ENCODE results near the gene CPSF2.

The CPSF2 gene

GRCh38 chr14:92154283-92154942, 32.6 kb downstream of the CPSF2 start:
- Histone ChIP-seq H2AFZ (ENCODE audit: insufficient read depth, low read length, poor library complexity) (no peak overlapping the region), H4K8ac (ENCODE audit: low read depth, low read length) (no peak overlapping the region), H3K27ac (ENCODE audit: low read depth, low read length) (no peak overlapping the region), H3K27me3 (ENCODE audit: insufficient read depth, low read length) (no peaks in the 10 kb centered on the region), H3K4me3 (ENCODE audit: low read depth, low read length) (no peak overlapping the region), H3K9ac (ENCODE audit: low read length) (no peak overlapping the region), H4K91ac (ENCODE audit: low read depth, low read length) (no peak overlapping the region), H3K4ac (ENCODE audit: low read depth, low read length) (no peak overlapping the region), H3K4me1 (ENCODE audit: control insufficient read depth in 1 of 2, insufficient read depth in 2 of 2, low read length in 2 of 2) (no peaks in the 10 kb centered on the region), H2BK120ac (ENCODE audit: insufficient read depth, low read length, poor library complexity) (no peak overlapping the region), H3K79me1 (ENCODE audit: low read length) (no peaks in the 10 kb centered on the region), H2BK5ac (ENCODE audit: low read depth, low read length, poor library complexity) (no peak overlapping the region), H3K14ac (ENCODE audit: low read length) (no peak overlapping the region), H3K23ac (ENCODE audit: low read length) (no peak overlapping the region), H4K12ac (ENCODE audit: low read depth, low read length) (no peak overlapping the region), H3K18ac (ENCODE audit: low read length) (no peak overlapping the region), H3K4me2 (ENCODE audit: low read length) (no peak overlapping the region), H2BK12ac (ENCODE audit: low read length) (no peak overlapping the region), H3K79me2 (ENCODE audit: control insufficient read depth, insufficient read depth, low read length, poor library complexity) (no peaks in the 10 kb centered on the region), H2AK5ac (ENCODE audit: low read length) (no peak overlapping the region), H3K36me3 (ENCODE audit: control insufficient read depth in 1 of 2, insufficient read depth in 2 of 2, low read length in 2 of 2) (peaks cover 13 to 27% of the 10 kb centered on the region in 2 experiments), H3K9me3 (ENCODE audit: insufficient read depth, low read depth, low read length) (no peaks in the 10 kb centered on the region)
- DNase-seq = no peak
- WGBS (ENCODE audit: extremely low coverage, insufficient coverage, insufficient read length) = 100% methylated on average over 1 of the region's 3 CpGs

- Histone ChIP-seq H2AK5ac (ENCODE audit: low read length) (no peak overlapping the region), H3K9me3 (ENCODE audit: insufficient read depth, low read depth, low read length) (no peaks in the 10 kb centered on the region), H3K79me1 (ENCODE audit: low read length) (no peaks in the 10 kb centered on the region), H3K27ac (ENCODE audit: low read depth, low read length) (no peak overlapping the region), H3K79me2 (ENCODE audit: control insufficient read depth, insufficient read depth, low read length, poor library complexity) (no peaks in the 10 kb centered on the region), H3K4me1 (ENCODE audit: control insufficient read depth in 1 of 2, insufficient read depth in 2 of 2, low read length in 2 of 2) (no peaks in the 10 kb centered on the region), H3K27me3 (ENCODE audit: insufficient read depth, low read length) (no peaks in the 10 kb centered on the region), H2BK12ac (ENCODE audit: low read length) (no peak overlapping the region), H2BK120ac (ENCODE audit: insufficient read depth, low read length, poor library complexity) (no peak overlapping the region), H3K4ac (ENCODE audit: low read depth, low read length) (no peak overlapping the region), H3K4me2 (ENCODE audit: low read length) (no peak overlapping the region), H3K18ac (ENCODE audit: low read length) (no peak overlapping the region), H4K91ac (ENCODE audit: low read depth, low read length) (no peak overlapping the region), H4K12ac (ENCODE audit: low read depth, low read length) (no peak overlapping the region), H3K36me3 (ENCODE audit: control insufficient read depth in 1 of 2, insufficient read depth in 2 of 2, low read length in 2 of 2) (peaks cover 14 to 30% of the 10 kb centered on the region in 2 experiments), H3K14ac (ENCODE audit: low read length) (no peak overlapping the region), H2AFZ (ENCODE audit: insufficient read depth, low read length, poor library complexity) (no peak overlapping the region), H3K23ac (ENCODE audit: low read length) (no peak overlapping the region), H3K4me3 (ENCODE audit: low read depth, low read length) (no peak overlapping the region), H4K8ac (ENCODE audit: low read depth, low read length) (no peak overlapping the region), H3K9ac (ENCODE audit: low read length) (no peak overlapping the region), H2BK5ac (ENCODE audit: low read depth, low read length, poor library complexity) (no peak overlapping the region)
- DNase-seq = peak in 1 of 2 donors; percentile 5
- no CpG with 5 or more reads among the region's 4 CpGs for WGBS (ENCODE audit: extremely low coverage, insufficient coverage, insufficient read length)
Observed at GRCh38 chr14:92160619-92161018, 38.9 kb downstream of the CPSF2 start.

GRCh38 chr14:92161521-92161920, 39.8 kb downstream of the CPSF2 start:
- Histone ChIP-seq H4K91ac (ENCODE audit: low read depth, low read length) (no peak overlapping the region), H3K4ac (ENCODE audit: low read depth, low read length) (no peak overlapping the region), H4K8ac (ENCODE audit: low read depth, low read length) (no peak overlapping the region), H3K9me3 (ENCODE audit: insufficient read depth, low read depth, low read length) (peaks cover 2% of the 10 kb centered on the region), H2AK5ac (ENCODE audit: low read length) (no peak overlapping the region), H3K79me1 (ENCODE audit: low read length) (no peaks in the 10 kb centered on the region), H2AFZ (ENCODE audit: insufficient read depth, low read length, poor library complexity) (no peak overlapping the region), H2BK12ac (ENCODE audit: low read length) (no peak overlapping the region), H3K79me2 (ENCODE audit: control insufficient read depth, insufficient read depth, low read length, poor library complexity) (no peaks in the 10 kb centered on the region), H3K4me1 (ENCODE audit: control insufficient read depth in 1 of 2, insufficient read depth in 2 of 2, low read length in 2 of 2) (no peaks in the 10 kb centered on the region), H3K4me3 (ENCODE audit: low read depth, low read length) (no peak overlapping the region), H4K12ac (ENCODE audit: low read depth, low read length) (no peak overlapping the region), H3K4me2 (ENCODE audit: low read length) (no peak overlapping the region), H3K27ac (ENCODE audit: low read depth, low read length) (no peak overlapping the region), H3K14ac (ENCODE audit: low read length) (no peak overlapping the region), H2BK120ac (ENCODE audit: insufficient read depth, low read length, poor library complexity) (no peak overlapping the region), H3K36me3 (ENCODE audit: control insufficient read depth in 1 of 2, insufficient read depth in 2 of 2, low read length in 2 of 2) (peaks cover 12 to 30% of the 10 kb centered on the region in 2 experiments), H3K27me3 (ENCODE audit: insufficient read depth, low read length) (no peaks in the 10 kb centered on the region), H3K23ac (ENCODE audit: low read length) (no peak overlapping the region), H3K18ac (ENCODE audit: low read length) (no peak overlapping the region), H3K9ac (ENCODE audit: low read length) (no peak overlapping the region), H2BK5ac (ENCODE audit: low read depth, low read length, poor library complexity) (no peak overlapping the region)
- DNase-seq = no peak
- no CpG with 5 or more reads among the region's 3 CpGs for WGBS (ENCODE audit: extremely low coverage, insufficient coverage, insufficient read length)

- no peak overlapping the region for H3K4ac ChIP-seq (ENCODE audit: low read depth, low read length)
- H3K79me1 ChIP-seq (ENCODE audit: low read length) = no peaks in the 10 kb centered on the region
- H3K9ac ChIP-seq (ENCODE audit: low read length) = no peak overlapping the region
- H3K9me3 ChIP-seq (ENCODE audit: insufficient read depth, low read depth, low read length) = peaks cover 2% of the 10 kb centered on the region
- H4K91ac ChIP-seq (ENCODE audit: low read depth, low read length) = no peak overlapping the region
- no peaks in the 10 kb centered on the region for H3K79me2 ChIP-seq (ENCODE audit: control insufficient read depth, insufficient read depth, low read length, poor library complexity)
- H3K4me1 ChIP-seq (ENCODE audit: control insufficient read depth in 1 of 2, insufficient read depth in 2 of 2, low read length in 2 of 2) = no peaks in the 10 kb centered on the region
- no peak for DNase-seq
- no CpG with 5 or more reads among the region's 2 CpGs for WGBS (ENCODE audit: extremely low coverage, insufficient coverage, insufficient read length)
- H2BK12ac ChIP-seq (ENCODE audit: low read length) = no peak overlapping the region
- no peak overlapping the region for H3K14ac ChIP-seq (ENCODE audit: low read length)
- H3K18ac ChIP-seq (ENCODE audit: low read length) = no peak overlapping the region
- no peaks in the 10 kb centered on the region for H3K27me3 ChIP-seq (ENCODE audit: insufficient read depth, low read length)
- no peak overlapping the region for H2AFZ ChIP-seq (ENCODE audit: insufficient read depth, low read length, poor library complexity)
- H2BK120ac ChIP-seq (ENCODE audit: insufficient read depth, low read length, poor library complexity) = no peak overlapping the region
- H2AK5ac ChIP-seq (ENCODE audit: low read length) = no peak overlapping the region
- H4K12ac ChIP-seq (ENCODE audit: low read depth, low read length) = no peak overlapping the region
- no peak overlapping the region for H2BK5ac ChIP-seq (ENCODE audit: low read depth, low read length, poor library complexity)
- H4K8ac ChIP-seq (ENCODE audit: low read depth, low read length) = no peak overlapping the region
- H3K4me3 ChIP-seq (ENCODE audit: low read depth, low read length) = no peak overlapping the region
- H3K23ac ChIP-seq (ENCODE audit: low read length) = no peak overlapping the region
- H3K27ac ChIP-seq (ENCODE audit: low read depth, low read length) = no peak overlapping the region
- H3K36me3 ChIP-seq (ENCODE audit: control insufficient read depth in 1 of 2, insufficient read depth in 2 of 2, low read length in 2 of 2) = peaks cover 10 to 17% of the 10 kb centered on the region in 2 experiments
- no peak overlapping the region for H3K4me2 ChIP-seq (ENCODE audit: low read length)
Observed at GRCh38 chr14:92164958-92165357, 43.2 kb downstream of the CPSF2 start.

Data from trophoblast cell (in vitro differentiated cells and primary cell).